HepG2 (cell line): Measurements from ENCODE around the gene MECR. TPM values are rescaled to one million over a fixed set of nuclear protein-coding genes. Genes with fewer than 3 reads are reported as not detected.

Source experiments
- FOXC1 ChIP-seq: sonication (generic); formaldehyde crosslinking; IDR thresholded peaks from 2 replicates; pipeline ENCODE4 v1.8.0; 2022; ENCODE audit warnings: mild to moderate bottlenecking, missing genetic modification reagents, borderline replicate concordance
- HNF1A ChIP-seq, 2 experiments: sonication (generic) in 1 of 2; formaldehyde crosslinking in 1 of 2; IDR thresholded peaks; 2 replicates each; pipeline versions ENCODE4 v1.4.0 to v1.6.1; 2016 to 2020; ENCODE audit warnings: borderline replicate concordance in 1 of 2, low read depth in 1 of 2, mild to moderate bottlenecking in 1 of 2, missing genetic modification reagents in 1 of 2
- HNF4A ChIP-seq: sonication (generic); formaldehyde crosslinking; IDR thresholded peaks from 2 replicates; pipeline ENCODE4 v1.4.0; 2020; ENCODE audit warnings: missing genetic modification reagents
- KDM6A ChIP-seq: IDR thresholded peaks from 2 replicates; pipeline ENCODE4 v1.6.1; 2016; ENCODE audit warnings: low read depth
- KLF12 ChIP-seq: sonication (generic); formaldehyde crosslinking; IDR thresholded peaks from 2 replicates; pipeline ENCODE4 v1.4.0; 2020; ENCODE audit warnings: missing genetic modification reagents, borderline replicate concordance
- MED1 ChIP-seq: sonication (generic); formaldehyde crosslinking; IDR thresholded peaks from 2 replicates; pipeline ENCODE4 v1.4.0; 2020; ENCODE audit warnings: missing genetic modification reagents
- NFRKB ChIP-seq: fragments of 450-650 bp; IDR thresholded peaks from 2 replicates; pipeline ENCODE4 v1.6.1; 2017
- PHF21A ChIP-seq: sonication (generic); formaldehyde crosslinking; IDR thresholded peaks from 2 replicates; pipeline ENCODE4 v1.5.0; 2020; ENCODE audit warnings: mild to moderate bottlenecking, missing genetic modification reagents
- SMARCE1 ChIP-seq: fragments of 450-650 bp; IDR thresholded peaks from 2 replicates; pipeline ENCODE4 v1.6.1; 2017; ENCODE audit warnings: borderline replicate concordance
- SYNCRIP ChIP-seq: fragments of 200-400 bp; formaldehyde crosslinking; IDR thresholded peaks from 2 replicates; pipeline ENCODE4 v1.6.1; 2018; ENCODE audit warnings: mild to moderate bottlenecking, low read depth, low read length; ENCODE audit not compliant: insufficient read depth
- ZFP91 ChIP-seq: sonication (generic); formaldehyde crosslinking; IDR thresholded peaks from 2 replicates; pipeline ENCODE4 v1.9.0; 2022; ENCODE audit warnings: missing genetic modification reagents, mild to moderate bottlenecking, borderline replicate concordance
- ZNF205 ChIP-seq: IDR thresholded peaks from 2 replicates; pipeline ENCODE4 v1.6.1; 2018; ENCODE audit warnings: missing biosample characterization, missing genetic modification reagents
- ZNF446 ChIP-seq: sonication (generic); formaldehyde crosslinking; IDR thresholded peaks from 2 replicates; pipeline ENCODE4 v1.5.0; 2020; ENCODE audit warnings: mild to moderate bottlenecking, missing genetic modification reagents
- ZNF460 ChIP-seq: sonication (generic); formaldehyde crosslinking; IDR thresholded peaks from 2 replicates; pipeline ENCODE4 v1.5.1; 2020; ENCODE audit warnings: missing genetic modification reagents, mild to moderate bottlenecking, borderline replicate concordance
- ZNF580 ChIP-seq: IDR thresholded peaks from 2 replicates; pipeline ENCODE4 v1.6.1; 2016; ENCODE audit warnings: low read depth, borderline replicate concordance
- ZNF674 ChIP-seq: sonication (generic); formaldehyde crosslinking; IDR thresholded peaks from 2 replicates; pipeline ENCODE4 v1.5.0; 2020; ENCODE audit warnings: low read depth, mild to moderate bottlenecking, missing genetic modification reagents
- ZSCAN5A ChIP-seq: sonication (generic); formaldehyde crosslinking; IDR thresholded peaks from 2 replicates; pipeline ENCODE4 v1.8.0; 2022; ENCODE audit warnings: mild to moderate bottlenecking, missing genetic modification reagents, borderline replicate concordance
- polyA plus RNA-seq, 8 experiments: library from polyadenylated mRNA; depleted of rRNA in 3 of 8; stranded (reverse) in 7 of 8; unstranded in 1 of 8; fragments of >200 nt; fragmentation: Illumina TruSeq in 4 of 8; extraction: Trizol in 4 of 8; gene quantifications; 2 replicates each; pipeline versions ENCODE4 v1.2.1 to v1.2.3, GENCODE V29; 2011 to 2016; ENCODE audit warnings: low read depth in 4 of 8, missing spikeins in 1 of 8, mixed read lengths in 1 of 8; ENCODE audit not compliant: insufficient read depth in 1 of 8
- total RNA-seq, 5 experiments: library from RNA; depleted of rRNA; stranded (reverse); fragments of >200 nt; fragmentation: Illumina TruSeq; extraction: Trizol; gene quantifications; 2 replicates each; pipeline ENCODE4 v1.2.3, GENCODE V29; 2016; ENCODE audit warnings: low read depth in 1 of 5

Gene MECR
- total and polyA plus RNA-seq, 2 of the 13 experiments (the other 11 are each of a cell fraction or from before 2014, with no cell fraction given) = 18.8 to 24.9 TPM

GRCh38 chr1:29230553-29231378, at the start of gene MECR (continued):
- TF ChIP-seq MED1 (peak; percentile 48), SYNCRIP (no peak), PHF21A (no peak), ZNF460 (CRISPR knock-in tag) (no peak; the same call in 1 of the 2 replicates), ZNF674 (CRISPR knock-in tag) (no peak), ZFP91 (peak; percentile 63; the same call in 1 of the 2 replicates), FOXC1 (CRISPR knock-in tag) (no peak), KDM6A (CRISPR knock-in tag) (no peak), NFRKB (no peak), ZNF205 (CRISPR knock-in tag) (no peak), HNF1A (IDR thresholded peaks at IDR 0.05; ENCODE audit: low read depth) (no peak), HNF1A (CRISPR knock-in tag; IDR thresholded peaks at IDR 0.05; ENCODE audit: borderline replicate concordance) (no peak), KLF12 (CRISPR knock-in tag) (peak; percentile 92; the same call in 1 of the 2 replicates), SMARCE1 (no peak), ZSCAN5A (CRISPR knock-in tag) (0 out of 2 replicates have a peak, but pooled peaks have one; percentile 57), ZNF580 (CRISPR knock-in tag) (0 out of 2 replicates have a peak, but pooled peaks have one; percentile 57), HNF4A (CRISPR knock-in tag) (no peak; the same call in 1 of the 2 replicates), ZNF446 (0 out of 2 replicates have a peak, but pooled peaks have one; percentile 59)
